Thyroid gland (tissue), 4 donors: ENCODE measurements around the gene L3MBTL4. TPM values are rescaled to one million over a fixed set of nuclear protein-coding genes. Genes with fewer than 3 reads are reported as not detected.

Experiments used
- DNase-seq, 2 donors: peaks; one replicate each; pipeline ENCODE4 v3.0.0-alpha.2; 2019
- H3K27ac ChIP-seq, 3 donors: fragments of 200-600 bp; sonication (generic); 1 replicate in 2 of 3; 2 replicates in 1 of 3; pipeline ENCODE4 v1.5.1; 2016 to 2019; ENCODE audit warnings: mild to moderate bottlenecking in 1 of 3, moderate library complexity in 1 of 3
- H3K27me3 ChIP-seq: fragments of 200-600 bp; sonication (generic); one replicate; pipeline ENCODE4 v1.5.1; 2019
- H3K36me3 ChIP-seq, 2 donors: fragments of 200-600 bp; sonication (generic); one replicate each; pipeline ENCODE4 v1.5.1; 2016 to 2019
- H3K4me1 ChIP-seq, 2 donors: fragments of 200-600 bp; sonication (generic); one replicate each; pipeline ENCODE4 v1.5.1; 2017 to 2019
- H3K4me3 ChIP-seq, 3 donors: fragments of 200-600 bp; sonication (generic); replicated peaks in 1 of 3; 1 replicate in 2 of 3; 2 replicates in 1 of 3; pipeline ENCODE4 v1.5.1; 2016; ENCODE audit warnings: mild to moderate bottlenecking in 1 of 3
- H3K9me3 ChIP-seq: fragments of 200-600 bp; sonication (generic); one replicate; pipeline ENCODE4 v1.5.1; 2017
- CTCF ChIP-seq, 6 experiments: fragments of 200-600 bp in 3 of 6; fragments of 450-650 bp in 3 of 6; sonication (generic) in 3 of 6; IDR thresholded peaks; one replicate each; pipeline ENCODE4 v1.5.1; 2016 to 2019; ENCODE audit warnings: antibody characterized with exemption in 6 of 6, mild to moderate bottlenecking in 2 of 6, inconsistent platforms in 1 of 6, moderate library complexity in 1 of 6
- POLR2A ChIP-seq, 2 donors: fragments of 450-650 bp; IDR thresholded peaks; one replicate each; pipeline ENCODE4 v1.6.1; 2017; ENCODE audit warnings: antibody characterized with exemption in 2 of 2, mild to moderate bottlenecking in 2 of 2, moderate library complexity in 1 of 2
- WGBS, 2 donors: methylation state at CpG; one replicate each; pipeline ENCODE4 v1.1.5; 2017; 5-methylcytosine and 5-hydroxymethylcytosine counted together
- intact Hi-C: fragments of 100-400 bp; cut with DNase I; formaldehyde crosslinking; loops from one replicate; pipeline ENCODE4 v1.15.1; 2023
- total RNA-seq, 4 donors: library from RNA; depleted of rRNA; stranded (reverse); fragments of >200 nt; gene quantifications; one replicate each; pipeline ENCODE4 v1.2.3, GENCODE V29; 2016

The L3MBTL4 gene
- total RNA-seq, 4 donors from 2014 or later = 15.2 to 37.1 (median 24.3) TPM

GRCh38 chr18:6156446-6156845, 258.3 kb downstream of the L3MBTL4 start:
- no peaks in the 10 kb centered on the region for H3K9me3 ChIP-seq
- H3K27me3 ChIP-seq = no peaks in the 10 kb centered on the region
- intact Hi-C loops = no loop called here
- no peaks in the 10 kb centered on the region for H3K4me1 ChIP-seq
- H3K36me3 ChIP-seq = no peaks in the 10 kb centered on the region
- WGBS, 2 donors = 73 to 79% methylated on average over 6 of the region's 6 CpGs
- TF ChIP-seq CTCF (IDR thresholded peaks at IDR 0.05) (no peak), POLR2A (IDR thresholded peaks at IDR 0.05) (no peak)
- DNase-seq = no peak
- no peak overlapping the region for H3K4me3 ChIP-seq
- no peak overlapping the region for H3K27ac ChIP-seq

GRCh38 chr18:6155707-6156106, 259.0 kb downstream of the L3MBTL4 start:
- TF ChIP-seq CTCF (IDR thresholded peaks at IDR 0.05) = no peak
- no peak for TF ChIP-seq POLR2A (IDR thresholded peaks at IDR 0.05)
- no peaks in the 10 kb centered on the region for H3K4me1 ChIP-seq
- H3K27ac ChIP-seq = no peak overlapping the region
- no peak overlapping the region for H3K4me3 ChIP-seq
- WGBS, 2 donors = 93% methylated on average over 2 of the region's 2 CpGs
- H3K36me3 ChIP-seq = no peaks in the 10 kb centered on the region
- intact Hi-C loops = no loop called here
- no peaks in the 10 kb centered on the region for H3K9me3 ChIP-seq
- no peak for DNase-seq
- H3K27me3 ChIP-seq = no peaks in the 10 kb centered on the region

- TF ChIP-seq CTCF (IDR thresholded peaks at IDR 0.05) = no peak
- TF ChIP-seq POLR2A (IDR thresholded peaks at IDR 0.05) = no peak
- no peak for DNase-seq
- Histone ChIP-seq H3K27me3 (no peaks in the 10 kb centered on the region), H3K4me1 (peaks cover 0 to 5% of the 10 kb centered on the region in 2 donors), H3K27ac (no peak overlapping the region), H3K9me3 (no peaks in the 10 kb centered on the region), H3K4me3 (no peak overlapping the region), H3K36me3 (no peaks in the 10 kb centered on the region)
- WGBS, 2 donors = 93% methylated on average over 3 of the region's 3 CpGs
- intact Hi-C loops = no loop called here
These were observed 264.3 kb downstream of the L3MBTL4 start for GRCh38 chr18:6150430-6150829.

GRCh38 chr18:6146307-6146661, 268.4 kb downstream of the L3MBTL4 start:
- no peaks in the 10 kb centered on the region for H3K36me3 ChIP-seq
- intact Hi-C loops = no loop called here
- TF ChIP-seq POLR2A (IDR thresholded peaks at IDR 0.05) (no peak), CTCF (IDR thresholded peaks at IDR 0.05) (no peak)
- peak in 1 of 2 donors; percentile 25 for DNase-seq
- no peak overlapping the region for H3K4me3 ChIP-seq
- no peak overlapping the region for H3K27ac ChIP-seq
- H3K9me3 ChIP-seq = no peaks in the 10 kb centered on the region
- no peaks in the 10 kb centered on the region for H3K27me3 ChIP-seq
- WGBS, 2 donors = 83 to 85% methylated on average over 16 of the region's 16 CpGs
- H3K4me1 ChIP-seq = peaks cover 0 to 8% of the 10 kb centered on the region in 2 donors

- H3K4me3 ChIP-seq = no peak overlapping the region
- no peaks in the 10 kb centered on the region for H3K36me3 ChIP-seq
- no peaks in the 10 kb centered on the region for H3K9me3 ChIP-seq
- TF ChIP-seq POLR2A (IDR thresholded peaks at IDR 0.05) (no peak), CTCF (IDR thresholded peaks at IDR 0.05) (no peak)
- peaks cover 0 to 8% of the 10 kb centered on the region in 2 donors for H3K4me1 ChIP-seq
- whole genome bisulfite sequencing, 2 donors = 47 to 64% methylated on average over 18 of the region's 18 CpGs
- intact Hi-C loops = no loop called here
- H3K27me3 ChIP-seq = no peaks in the 10 kb centered on the region
- DNase-seq = peak; percentile 89 to 94
- peak overlapping the region in 1 of 3 donors; percentile 40 for H3K27ac ChIP-seq
These were observed 268.9 kb downstream of the L3MBTL4 start for GRCh38 chr18:6145645-6146306.
